T-cell (primary cell): ENCODE results near the gene BAG1. TPM values are rescaled to one million over a fixed set of nuclear protein-coding genes. Genes with fewer than 3 reads are reported as not detected.

Source experiments
- ATAC-seq, 4 experiments: fragments of 200-7000 bp in 3 of 4; fragments of 150-1000 bp in 1 of 4; cut with Tn5 transposase; replicated peaks in 1 of 4; 1 replicate in 3 of 4; 2 replicates in 1 of 4; pipeline ENCODE4 v1.10.0; 2021; ENCODE audit warnings: moderate library complexity in 3 of 4, mild to moderate bottlenecking in 2 of 4, moderate number of reproducible peaks in 1 of 4
- CTCF ChIA-PET, 2 donors: fragments of 300-600 bp; sonication (Branson Sonifier 250); formaldehyde crosslinking; loops; one replicate each; lab custom pipeline; 2022; ENCODE audit warnings: antibody characterized with exemption in 2 of 2; lab: Charles Lee
- POLR2A ChIA-PET, 2 donors: fragments of 300-600 bp; sonication (Branson Sonifier 250); formaldehyde crosslinking; loops; one replicate each; lab custom pipeline; 2022; ENCODE audit warnings: antibody characterized with exemption in 2 of 2; lab: Charles Lee
- DNase-seq, 35 experiments: peaks; one replicate each; pipeline versions ENCODE4 v3.0.0 to v3.0.0-alpha.2; 2013 to 2023
- H3K27ac ChIP-seq: one replicate; pipeline ENCODE4 v1.5.1; 2013; ENCODE audit warnings: low read length
- H3K27me3 ChIP-seq, 2 experiments: replicated peaks in 1 of 2; 1 replicate in 1 of 2; 2 replicates in 1 of 2; pipeline versions ENCODE4 v1.6.1 to v1.7.0; 2013; ENCODE audit warnings: low read length in 1 of 2, mixed read lengths in 1 of 2; ENCODE audit not compliant: control insufficient read depth in 2 of 2, insufficient read depth in 2 of 2; ENCODE audit errors: extremely low read depth in 1 of 2
- H3K36me3 ChIP-seq, 2 donors: 1 replicate in 1 of 2; 2 replicates in 1 of 2; pipeline versions ENCODE4 v1.6.1 to v1.7.0; 2013; ENCODE audit warnings: low read length in 1 of 2; ENCODE audit not compliant: control insufficient read depth in 2 of 2, insufficient read depth in 1 of 2; ENCODE audit errors: extremely low read depth in 1 of 2
- H3K4me1 ChIP-seq, 2 experiments: 1 replicate in 1 of 2; 2 replicates in 1 of 2; pipeline versions ENCODE4 v1.6.1 to v1.7.0; 2013; ENCODE audit warnings: low read length in 2 of 2, mixed read lengths in 1 of 2; ENCODE audit not compliant: insufficient read depth in 2 of 2, control insufficient read depth in 1 of 2; ENCODE audit errors: extremely low read depth in 1 of 2
- H3K4me3 ChIP-seq, 2 donors: 1 replicate in 1 of 2; 2 replicates in 1 of 2; pipeline versions ENCODE4 v1.5.1 to v1.7.0; 2013; ENCODE audit warnings: mild to moderate bottlenecking in 2 of 2, low read length in 1 of 2, moderate library complexity in 1 of 2; ENCODE audit not compliant: control insufficient read depth in 1 of 2; ENCODE audit errors: extremely low read depth in 1 of 2
- H3K9me3 ChIP-seq: 2 replicates; pipeline ENCODE4 v1.7.0; 2013
- H3K27ac Mint-ChIP-seq, 2 donors: one replicate each; pipeline ENCODE4 v1.8.0; 2020 to 2021; ENCODE audit warnings: mild to moderate bottlenecking in 2 of 2, mixed read lengths in 2 of 2
- H3K27me3 Mint-ChIP-seq, 2 donors: one replicate each; pipeline ENCODE4 v1.8.0; 2021 to 2022; ENCODE audit warnings: mixed read lengths in 2 of 2
- H3K36me3 Mint-ChIP-seq: one replicate; pipeline ENCODE4 v1.8.0; 2021; ENCODE audit warnings: mixed read lengths
- H3K4me1 Mint-ChIP-seq, 3 donors: one replicate each; pipeline ENCODE4 v1.8.0; 2020 to 2022; ENCODE audit warnings: mixed read lengths in 3 of 3, mild to moderate bottlenecking in 1 of 3
- H3K4me3 Mint-ChIP-seq, 3 donors: one replicate each; pipeline ENCODE4 v1.8.0; 2020 to 2022; ENCODE audit warnings: mild to moderate bottlenecking in 3 of 3, mixed read lengths in 3 of 3, moderate library complexity in 3 of 3
- H3K9me3 Mint-ChIP-seq, 3 donors: one replicate each; pipeline ENCODE4 v1.8.0; 2020 to 2022; ENCODE audit warnings: mixed read lengths in 3 of 3
- WGBS: methylation state at CpG from one replicate; pipeline ENCODE4 v1.1.5; 2013; ENCODE audit warnings: missing lambda C conversion rate; ENCODE audit not compliant: insufficient coverage; 5-methylcytosine and 5-hydroxymethylcytosine counted together
- total RNA-seq, 35 experiments: library from RNA in 6 of 35; stranded (reverse) in 6 of 35; fragments of 120-200 nt in 1 of 35; gene quantifications; one replicate each; pipeline versions ENCODE4 v1.2.1 to v1.2.4 and lab custom pipeline; 2013 to 2026

Gene BAG1
- total RNA-seq, 5 donors from 2014 or later (not counting 1 experiment from before 2014, with no cell fraction given) = 59.4 to 69.9 (median 62.4) TPM

- CTCF ChIA-PET = no interaction called here
- ATAC-seq (no peak), DNase-seq (no peak)
- WGBS = 85% methylated on average over 5 of the region's 13 CpGs
- H3K9me3 Mint-ChIP-seq = no peaks in the 10 kb centered on the region
- H3K4me1 Mint-ChIP-seq = peaks cover under 1 to 4% (median 2%) of the 10 kb centered on the region in 3 donors
- Histone ChIP-seq H3K36me3 (no peaks in the 10 kb centered on the region), H3K4me1 (no peaks in the 10 kb centered on the region), H3K4me3 (no peak overlapping the region), H3K9me3 (no peaks in the 10 kb centered on the region), H3K27me3 (peaks cover 0 to 11% of the 10 kb centered on the region in 2 experiments), H3K27ac (no peak overlapping the region)
- H3K27me3 Mint-ChIP-seq = peaks cover 0 to 4% of the 10 kb centered on the region in 2 donors
- H3K4me3 Mint-ChIP-seq = no peak overlapping the region
- H3K27ac Mint-ChIP-seq = no peak overlapping the region
- H3K36me3 Mint-ChIP-seq = no peaks in the 10 kb centered on the region
- POLR2A ChIA-PET = interaction anchor here in 1 of 2 donors (0.6 kb wide), 1 partner anchor 678 kb away, joined by 5 read pairs; no protein-coding TSS in a partner anchor
These were observed 33.5 kb downstream of the BAG1 start for GRCh38 chr9:33230756-33231622.

DNA sequence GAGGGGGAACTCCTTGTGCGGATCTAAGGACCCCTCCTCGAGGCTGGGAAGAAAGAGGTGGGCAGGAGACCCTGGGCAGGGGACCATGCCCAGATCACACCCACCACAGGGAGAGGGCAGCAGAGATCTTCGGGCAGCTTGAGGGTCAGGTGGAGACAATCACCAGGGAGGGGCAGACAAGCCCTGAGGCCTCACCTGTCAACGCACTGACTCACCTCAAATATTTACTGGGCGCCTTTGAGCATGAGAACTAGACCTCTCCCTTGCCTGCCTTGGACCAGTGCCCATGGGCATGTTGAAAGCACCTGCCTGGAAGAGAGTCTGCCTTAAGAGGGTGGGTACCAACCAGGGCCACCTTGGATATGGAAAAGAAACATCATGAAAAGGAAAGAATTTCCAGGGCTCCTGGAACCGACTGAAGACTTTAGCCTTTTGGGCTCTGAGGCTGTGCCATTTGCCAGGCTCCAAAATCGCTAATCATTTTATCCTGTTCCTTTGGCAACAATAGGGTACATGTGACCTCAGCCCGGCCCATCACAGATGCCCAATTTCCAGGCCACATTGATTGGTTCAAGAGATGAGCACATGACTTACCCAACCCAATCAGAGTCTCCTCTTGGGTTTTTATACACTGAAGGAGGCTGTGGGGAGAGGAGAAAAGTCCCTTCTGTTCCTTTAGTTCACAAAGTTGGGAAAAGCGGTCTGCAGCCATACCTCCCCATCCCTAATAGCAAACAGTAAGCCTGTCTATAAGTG lies 35.0 kb downstream of the BAG1 start:
- Histone ChIP-seq H3K4me1 (peaks cover 0 to 5% of the 10 kb centered on the region in 2 experiments), H3K27ac (no peak overlapping the region), H3K9me3 (no peaks in the 10 kb centered on the region), H3K27me3 (peaks cover 0 to 9% of the 10 kb centered on the region in 2 experiments), H3K36me3 (no peaks in the 10 kb centered on the region), H3K4me3 (no peak overlapping the region)
- Mint-ChIP-seq H3K27ac (no peak overlapping the region), H3K9me3 (no peaks in the 10 kb centered on the region), H3K36me3 (no peaks in the 10 kb centered on the region), H3K27me3 (no peaks in the 10 kb centered on the region), H3K4me3 (no peak overlapping the region), H3K4me1 (peaks cover 9 to 12% (median 11%) of the 10 kb centered on the region in 3 donors)
- CTCF ChIA-PET = no interaction called here
- 88% methylated on average over 3 of the region's 9 CpGs for WGBS
- POLR2A ChIA-PET = no interaction called here
- ATAC-seq (no peak), DNase-seq (no peak)

- H3K27me3 Mint-ChIP-seq = no peaks in the 10 kb centered on the region
- ChIA-PET CTCF (no interaction called here), POLR2A (no interaction called here)
- peaks cover 9 to 11% (median 11%) of the 10 kb centered on the region in 3 donors for H3K4me1 Mint-ChIP-seq
- no peak overlapping the region for H3K4me3 Mint-ChIP-seq
- DNase-seq (no peak), ATAC-seq (no peak)
- H3K36me3 ChIP-seq = no peaks in the 10 kb centered on the region
- H3K9me3 Mint-ChIP-seq = no peaks in the 10 kb centered on the region
- WGBS = 90% methylated on average over 3 of the region's 4 CpGs
- peaks cover 0 to 4% of the 10 kb centered on the region in 2 experiments for H3K27me3 ChIP-seq
- no peaks in the 10 kb centered on the region for H3K9me3 ChIP-seq
- H3K27ac Mint-ChIP-seq = no peak overlapping the region
- peaks cover 0 to 5% of the 10 kb centered on the region in 2 experiments for H3K4me1 ChIP-seq
- H3K27ac ChIP-seq = no peak overlapping the region
- H3K4me3 ChIP-seq = no peak overlapping the region
- no peaks in the 10 kb centered on the region for H3K36me3 Mint-ChIP-seq
These were observed 35.9 kb downstream of the BAG1 start for GRCh38 chr9:33228606-33229005.

GRCh38 chr9:33227741-33228140 lies 36.8 kb downstream of the BAG1 start:
- 74% methylated on average over 6 of the region's 8 CpGs for WGBS
- DNase-seq = no peak
- Mint-ChIP-seq H3K4me3 (no peak overlapping the region), H3K27me3 (peaks cover 0 to 2% of the 10 kb centered on the region in 2 donors), H3K27ac (no peak overlapping the region), H3K4me1 (peaks cover 9 to 11% (median 11%) of the 10 kb centered on the region in 3 donors), H3K9me3 (no peaks in the 10 kb centered on the region), H3K36me3 (no peaks in the 10 kb centered on the region)
- H3K4me1 ChIP-seq = peaks cover 0 to 5% of the 10 kb centered on the region in 2 experiments
- H3K27ac ChIP-seq = no peak overlapping the region
- CTCF ChIA-PET = interaction anchor here (0.7 to 2.3 kb wide), 3 partner anchors 52 to 147 kb away, joined by 3 to 11 read pairs (median 3); no protein-coding TSS in a partner anchor
- ATAC-seq = no peak
- no peak overlapping the region for H3K4me3 ChIP-seq
- no peaks in the 10 kb centered on the region for H3K9me3 ChIP-seq
- peaks cover 0 to 2% of the 10 kb centered on the region in 2 experiments for H3K27me3 ChIP-seq
- POLR2A ChIA-PET = interaction anchor here in 1 of 2 donors (0.5 kb wide), 1 partner anchor 177 kb away, joined by 3 read pairs; no protein-coding TSS in a partner anchor
- H3K36me3 ChIP-seq = no peaks in the 10 kb centered on the region

DNA sequence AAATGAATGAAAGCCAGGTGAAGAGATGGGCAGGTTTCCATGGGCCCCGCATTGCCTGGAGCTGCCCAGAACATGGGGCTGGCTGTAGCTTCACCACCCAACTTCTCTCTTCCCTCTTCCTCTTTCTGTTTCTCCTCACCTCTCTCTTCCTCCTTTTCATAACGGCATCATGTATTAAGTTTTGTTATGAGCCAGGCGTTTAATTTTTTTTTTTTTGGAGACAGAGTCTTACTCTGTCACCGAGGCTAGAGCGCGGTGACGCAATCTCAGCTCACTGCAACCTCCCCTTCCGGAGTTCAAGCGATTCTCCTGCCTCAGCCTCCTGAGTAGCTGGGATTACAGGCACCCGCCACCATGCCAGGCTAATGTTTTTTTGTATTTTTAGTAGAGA lies 37.5 kb downstream of the BAG1 start:
- Histone ChIP-seq H3K27me3 (peaks cover 0 to 5% of the 10 kb centered on the region in 2 experiments), H3K36me3 (no peaks in the 10 kb centered on the region), H3K4me1 (peaks cover 0 to 5% of the 10 kb centered on the region in 2 experiments), H3K27ac (no peak overlapping the region), H3K4me3 (no peak overlapping the region), H3K9me3 (no peaks in the 10 kb centered on the region)
- Mint-ChIP-seq H3K4me1 (peaks cover 9 to 11% (median 11%) of the 10 kb centered on the region in 3 donors), H3K9me3 (no peaks in the 10 kb centered on the region), H3K27ac (no peak overlapping the region), H3K27me3 (peaks cover 0 to 3% of the 10 kb centered on the region in 2 donors), H3K36me3 (no peaks in the 10 kb centered on the region), H3K4me3 (no peak overlapping the region)
- ATAC-seq = no peak
- ChIA-PET CTCF (interaction anchor here (0.7 to 2.3 kb wide), 7 partner anchors 51 to 150 kb away, joined by 3 to 11 read pairs (median 3); no protein-coding TSS in a partner anchor), POLR2A (no interaction called here)
- WGBS = no CpG with 5 or more reads among the region's 10 CpGs
- DNase-seq = peak in 1 of 35 experiments; percentile 19
